HPDE6-E6E7 (cell line): ENCODE measurements around the gene IGSF5.
A peak's percentile ranks its signal among the peaks of the same experiment; 100 is the strongest.
"Not testable (repeated sequence)": the region's sequence is repeated elsewhere in the genome, so short reads cannot be mapped to it uniquely, and the experiment has no call there.

Experiments used
- DNase-seq: peaks from one replicate; pipeline ENCODE4 v3.0.0; 2011; ENCODE audit warnings: missing footprints; ENCODE audit errors: extremely low spot score

The IGSF5 gene

DNA sequence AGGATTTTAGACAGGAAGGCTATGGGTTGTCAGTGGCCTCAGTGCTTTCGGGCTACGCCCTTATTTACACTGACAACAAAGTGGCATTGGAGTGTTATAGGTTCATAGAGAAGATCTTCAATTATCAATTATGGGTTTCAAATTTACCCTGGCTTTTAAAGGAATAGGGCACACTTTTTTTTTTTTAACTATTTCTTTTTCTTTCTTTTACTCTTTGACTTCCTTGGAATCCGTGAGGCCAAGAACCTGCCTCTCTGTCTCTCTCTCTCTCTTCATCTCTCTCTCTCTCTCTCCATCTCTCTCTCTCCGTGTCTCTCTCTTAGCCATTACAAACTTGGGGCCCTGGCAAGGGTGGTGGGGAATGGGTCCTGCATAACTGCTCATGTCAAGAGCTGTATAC lies at the start of gene IGSF5:
TSS of gene IGSF5 (plus strand) at position 301 of the 400 bp plus-strand sequence. CDS start 327 bp downstream, outside the sequence.
- DNase-seq: not testable (repeated sequence)

DNA sequence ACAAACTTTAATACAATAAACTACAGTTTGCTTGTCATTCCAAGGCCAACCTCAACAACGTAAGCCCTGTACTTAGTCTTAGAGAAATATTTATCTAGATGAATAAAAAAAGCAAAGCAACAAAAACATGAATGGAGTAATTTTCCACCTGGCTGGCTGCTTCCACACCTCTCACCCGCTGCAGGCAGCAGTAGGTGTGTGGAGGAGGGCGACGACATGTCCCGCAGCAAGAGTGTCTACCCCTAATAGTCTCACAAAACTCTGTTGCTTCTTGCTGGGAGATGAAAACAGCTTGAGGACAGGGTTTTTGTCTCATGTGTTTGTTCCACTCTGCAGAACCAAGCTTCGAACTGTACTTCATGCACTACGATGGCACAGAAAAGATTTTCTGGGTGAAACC lies 48.8 kb upstream of the IGSF5 start:
- no peak for DNase-seq

DNA sequence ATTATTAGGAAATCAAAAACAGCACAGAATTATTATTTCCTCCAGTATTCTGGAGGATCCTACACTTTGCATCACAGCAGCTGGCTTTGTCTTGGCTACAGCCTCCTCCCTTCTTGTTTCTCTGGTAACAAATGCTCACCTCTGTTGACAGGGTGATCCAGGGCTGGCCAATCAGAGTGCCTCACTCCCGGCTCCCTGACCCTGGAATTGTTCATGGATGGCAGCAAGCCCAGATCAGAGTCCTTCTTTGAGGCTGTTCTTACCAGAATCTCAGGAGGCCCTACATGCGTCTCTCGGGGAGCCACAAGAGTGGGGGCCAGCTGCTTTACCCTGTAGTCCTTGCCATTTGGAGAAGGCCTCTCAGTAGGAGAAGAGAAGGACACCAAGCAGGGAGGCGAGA lies 48.4 kb upstream of the IGSF5 start:
- no peak for DNase-seq

DNA sequence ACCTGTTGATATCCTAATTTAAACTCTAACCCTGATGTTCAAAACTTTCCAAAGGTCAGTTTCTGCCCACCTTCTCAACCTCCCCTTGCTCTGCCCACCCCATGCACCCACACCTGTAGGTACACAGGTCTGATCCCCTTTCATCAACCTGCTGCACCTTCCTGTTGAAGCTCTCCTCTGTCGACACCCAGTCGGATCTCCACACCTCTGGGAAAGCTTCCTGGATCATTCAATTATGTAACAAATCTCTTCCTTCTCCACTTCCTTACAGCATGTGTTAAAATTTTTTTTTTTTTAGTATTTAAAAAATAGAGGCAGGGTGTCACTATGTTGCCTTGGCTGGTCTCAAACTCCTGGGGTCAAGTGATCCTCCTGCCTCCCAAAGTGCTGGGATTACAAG lies 44.7 kb upstream of the IGSF5 start:
- DNase-seq: no peak

DNA sequence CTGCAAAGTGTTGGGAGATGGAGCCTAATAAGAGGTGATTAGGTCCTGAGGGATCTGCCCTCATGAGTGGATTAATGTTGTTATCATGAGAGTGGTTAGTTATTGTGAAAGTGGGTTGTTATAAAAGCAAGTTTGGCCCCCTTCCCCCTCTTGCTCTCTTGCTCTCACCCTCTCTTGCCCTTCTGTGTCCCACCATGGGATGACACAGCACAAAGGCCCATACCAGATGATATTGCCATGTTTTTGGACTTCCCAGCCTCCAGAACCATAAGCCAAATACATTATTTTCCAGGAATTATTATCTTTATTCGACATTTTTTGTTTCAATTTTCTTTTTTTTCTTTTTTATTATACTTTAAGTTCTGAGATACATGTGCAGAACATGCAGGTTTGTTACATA lies 41.4 kb upstream of the IGSF5 start:
- DNase-seq: no peak

DNA sequence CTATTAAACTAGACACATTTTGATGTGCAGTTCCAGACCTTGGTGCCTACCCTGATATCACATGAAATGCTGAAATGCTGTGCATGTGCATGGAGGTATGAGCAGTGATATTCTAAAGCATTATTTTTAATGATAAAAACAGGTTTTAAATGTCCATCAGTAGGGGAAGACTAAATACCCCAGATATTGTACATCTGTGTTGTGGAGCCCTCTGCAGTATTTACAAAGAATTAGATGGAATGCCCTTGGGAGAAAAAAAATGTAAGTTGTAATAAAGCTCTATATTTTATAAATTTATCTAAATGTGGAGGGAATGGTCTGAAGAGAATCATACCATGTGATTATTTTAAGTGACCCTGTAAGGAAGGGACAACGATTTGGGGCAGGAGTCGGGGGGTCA lies 39.1 kb upstream of the IGSF5 start:
- no peak for DNase-seq

DNA sequence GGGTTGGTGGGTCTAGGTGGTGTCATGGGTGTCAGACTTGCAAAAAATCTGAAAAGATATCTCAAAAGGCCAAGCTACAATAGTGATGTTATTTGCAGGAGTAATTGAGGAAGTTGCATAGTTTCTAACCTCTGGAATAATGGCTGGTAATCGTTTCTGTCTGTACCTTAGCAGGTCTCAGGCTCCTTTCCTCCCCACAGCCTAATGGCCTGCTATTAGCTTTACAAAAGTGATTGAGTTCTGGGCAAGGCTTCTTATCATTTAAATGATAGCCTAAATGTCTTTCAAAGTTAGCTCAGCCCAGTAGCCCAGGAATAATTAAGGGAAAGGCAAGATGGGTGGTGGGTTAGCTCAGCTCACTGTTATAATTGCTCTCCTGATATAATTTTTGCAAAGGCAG lies 37.7 kb upstream of the IGSF5 start:
- no peak for DNase-seq

DNA sequence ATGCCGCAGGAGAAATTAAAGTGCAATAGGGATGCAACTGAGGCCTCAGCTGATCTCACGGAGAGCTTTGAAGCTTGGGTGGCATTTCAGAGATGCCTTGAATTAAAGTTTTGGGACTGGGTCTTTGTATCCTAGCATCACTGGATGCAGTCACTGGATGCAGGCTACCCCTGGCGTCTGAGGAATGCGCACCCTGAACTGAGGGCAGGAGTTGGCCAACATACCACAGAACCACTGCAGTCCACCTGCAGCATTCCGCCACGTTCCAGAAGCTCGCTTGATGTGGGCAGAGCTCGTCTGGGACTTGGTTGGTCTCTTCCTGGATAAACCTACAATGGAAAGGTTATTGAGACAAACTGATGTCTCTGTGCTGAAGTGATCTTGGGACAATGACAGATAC lies 34.1 kb upstream of the IGSF5 start:
- DNase-seq: no peak

DNA sequence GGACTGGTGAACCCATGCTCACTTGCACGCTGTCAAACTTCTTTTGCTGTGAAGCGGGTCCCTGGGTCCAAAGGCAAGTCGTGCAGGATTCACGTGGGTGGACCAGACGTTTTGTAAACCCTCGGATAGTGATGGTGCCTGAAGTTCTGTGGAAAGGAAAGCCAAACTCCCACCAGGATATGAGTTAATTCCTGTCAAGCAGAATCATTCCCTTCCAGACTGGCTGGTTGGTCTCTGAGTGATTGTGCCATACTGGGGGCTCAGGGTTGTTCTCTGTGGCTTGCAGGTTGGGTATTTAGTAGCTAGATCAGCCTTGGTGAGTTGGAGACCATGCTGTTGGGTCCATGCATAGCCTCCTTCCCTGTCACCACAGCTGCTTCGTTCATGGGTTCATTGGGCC lies 32.7 kb upstream of the IGSF5 start:
- no peak for DNase-seq

DNA sequence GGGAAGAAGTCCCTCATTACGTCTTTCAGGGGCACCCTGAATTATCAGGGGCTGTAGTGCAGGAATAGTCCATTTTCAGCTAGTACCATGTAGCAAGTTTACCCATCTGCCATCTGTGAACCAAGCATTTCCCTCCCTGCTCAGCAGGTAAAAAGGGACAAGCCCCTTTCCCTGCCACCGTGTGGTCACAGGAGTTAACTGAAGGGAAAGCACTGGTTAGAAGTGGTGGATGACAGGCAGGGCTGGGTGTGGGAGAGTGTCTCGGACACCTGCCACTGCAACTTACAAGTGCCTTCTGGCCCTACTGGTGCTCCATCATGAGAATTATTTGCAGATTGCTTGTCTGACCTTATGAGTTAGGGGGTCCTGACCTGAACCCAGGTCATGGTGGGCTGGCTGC lies 32.0 kb upstream of the IGSF5 start:
- DNase-seq: no peak

DNA sequence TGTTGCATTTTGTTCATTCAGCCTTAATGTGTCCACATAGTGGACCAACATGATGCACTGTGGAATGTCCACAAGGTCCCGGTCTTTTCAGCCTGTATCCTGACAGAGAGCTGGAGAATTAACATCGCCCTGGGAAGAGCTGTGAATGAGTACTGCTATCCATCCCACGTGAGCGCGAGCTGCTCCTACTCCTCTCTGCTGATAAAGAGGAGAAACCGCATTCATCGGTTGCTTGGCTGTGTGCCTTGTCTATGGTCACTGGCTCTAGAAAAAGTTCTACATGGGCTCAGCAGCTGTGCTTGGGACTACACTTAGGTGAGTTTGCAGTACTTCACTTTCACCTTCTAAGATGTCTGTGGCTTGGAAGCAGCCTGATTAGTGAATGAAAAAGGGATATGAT lies 31.1 kb upstream of the IGSF5 start:
- DNase-seq: no peak

DNA sequence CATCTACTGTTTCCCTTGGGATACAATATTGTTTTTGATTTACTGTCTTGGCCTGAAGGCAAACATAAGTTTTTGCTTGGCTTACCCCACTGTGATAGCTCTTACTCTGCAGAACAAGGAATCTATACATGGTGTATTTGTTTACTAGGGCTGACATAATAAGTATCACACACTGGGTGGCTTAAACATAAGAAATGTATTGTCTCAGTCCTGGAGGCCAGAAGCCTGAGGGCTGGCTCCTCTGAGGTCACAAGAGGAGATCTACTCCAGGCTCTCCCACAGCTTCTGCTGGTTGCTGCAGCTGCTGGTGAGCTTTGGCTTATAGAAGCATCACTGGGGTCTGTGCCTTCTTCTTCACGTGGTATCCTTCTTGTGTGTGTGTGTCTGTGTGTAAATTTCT lies 30.7 kb upstream of the IGSF5 start:
- no peak for DNase-seq

DNA sequence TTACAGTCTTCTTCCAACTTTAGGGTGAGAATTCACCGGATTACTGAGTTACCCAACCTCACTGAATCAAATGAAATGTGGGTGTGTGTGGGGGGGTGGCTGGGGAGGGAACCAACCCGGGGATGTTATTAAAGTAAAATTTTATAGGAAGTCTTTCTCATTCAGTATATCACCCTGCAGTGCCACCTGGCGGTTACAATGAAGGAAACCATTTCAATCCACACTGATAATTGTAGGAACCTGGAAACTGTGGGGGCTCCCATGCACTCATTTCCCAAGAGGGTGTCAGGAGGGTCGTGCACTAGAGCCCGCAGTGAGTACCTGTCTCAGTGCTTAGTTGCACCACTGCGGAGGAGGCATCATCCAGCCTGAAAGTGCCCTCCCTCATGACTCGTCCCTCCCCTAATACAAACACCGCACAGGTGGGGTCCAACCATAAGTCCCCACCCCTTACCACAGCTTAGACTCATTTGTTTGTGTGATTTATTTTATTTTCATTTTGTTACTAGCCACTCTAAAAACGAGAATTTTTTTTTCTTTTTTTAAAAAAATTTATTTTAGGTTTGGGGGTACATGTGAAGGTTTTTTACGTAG lies 29.1 kb upstream of the IGSF5 start:
- peak; percentile 4 for DNase-seq

DNA sequence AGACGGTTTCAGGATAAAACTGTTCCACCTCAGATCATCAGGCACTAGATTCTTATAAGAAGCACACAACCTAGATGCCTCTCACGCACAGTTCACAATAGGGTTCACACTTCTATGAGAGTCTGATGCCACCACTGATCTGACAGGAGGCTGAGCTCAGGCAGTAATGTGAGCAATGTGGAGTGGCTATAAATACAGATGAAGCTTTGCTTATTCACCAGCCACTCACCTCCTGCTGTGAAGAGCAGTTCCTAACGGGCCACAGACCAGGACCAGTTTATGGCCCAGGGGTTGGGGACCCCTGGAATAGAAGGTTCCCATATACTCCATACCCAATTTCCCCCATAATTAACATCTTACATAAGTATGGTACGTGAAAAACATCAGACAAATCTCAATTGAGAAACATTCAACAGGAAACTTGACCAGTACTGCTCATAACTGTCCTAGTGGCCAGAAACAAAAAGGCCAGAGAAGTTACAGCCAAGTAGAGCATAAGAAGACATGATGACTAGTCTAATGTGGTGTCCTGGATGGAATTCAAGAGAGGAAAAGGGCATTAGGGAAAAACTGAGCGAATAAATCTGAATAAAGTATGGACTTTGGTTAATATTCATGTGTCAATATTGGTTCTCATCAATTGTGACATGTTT lies 24.7 kb upstream of the IGSF5 start:
- no peak for DNase-seq

DNA sequence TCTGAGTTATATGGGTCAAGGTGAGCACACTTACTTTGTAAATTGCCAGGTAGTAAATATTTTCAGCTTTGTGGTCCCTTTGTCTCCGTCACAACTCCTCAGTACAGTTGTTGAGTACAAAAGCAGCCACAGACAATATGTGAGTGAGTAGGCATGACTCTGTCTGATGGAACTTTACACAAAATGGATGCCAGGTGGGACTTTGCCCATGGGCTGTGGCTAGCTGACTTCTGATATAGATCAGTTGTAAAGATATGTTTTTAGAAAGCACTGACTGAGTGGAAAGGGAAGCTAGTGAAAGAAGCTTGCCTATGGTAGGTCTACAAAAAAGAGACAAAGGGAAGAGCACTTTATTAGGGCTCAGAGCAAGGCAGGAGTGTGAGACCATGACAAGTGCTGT lies 23.1 kb upstream of the IGSF5 start:
- no peak for DNase-seq

DNA sequence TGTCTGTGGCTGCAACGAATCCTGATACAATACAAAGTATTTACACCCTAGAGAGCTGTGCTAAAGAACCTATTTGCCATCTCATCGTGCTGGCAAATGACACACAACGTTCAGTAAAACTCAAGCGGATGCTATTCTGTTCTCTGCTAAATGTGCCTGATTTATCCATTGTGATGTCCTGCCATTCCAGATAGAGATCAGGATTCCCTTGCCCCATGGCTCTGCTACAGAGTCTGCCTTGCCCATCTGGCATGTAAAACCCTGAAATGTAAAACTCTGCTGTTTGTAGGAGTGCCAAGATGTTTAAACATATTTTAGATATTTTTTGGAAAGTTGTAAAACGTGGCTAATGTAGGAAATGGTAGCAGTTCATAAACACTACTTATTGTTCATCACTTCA lies 20.0 kb upstream of the IGSF5 start:
- no peak for DNase-seq

DNA sequence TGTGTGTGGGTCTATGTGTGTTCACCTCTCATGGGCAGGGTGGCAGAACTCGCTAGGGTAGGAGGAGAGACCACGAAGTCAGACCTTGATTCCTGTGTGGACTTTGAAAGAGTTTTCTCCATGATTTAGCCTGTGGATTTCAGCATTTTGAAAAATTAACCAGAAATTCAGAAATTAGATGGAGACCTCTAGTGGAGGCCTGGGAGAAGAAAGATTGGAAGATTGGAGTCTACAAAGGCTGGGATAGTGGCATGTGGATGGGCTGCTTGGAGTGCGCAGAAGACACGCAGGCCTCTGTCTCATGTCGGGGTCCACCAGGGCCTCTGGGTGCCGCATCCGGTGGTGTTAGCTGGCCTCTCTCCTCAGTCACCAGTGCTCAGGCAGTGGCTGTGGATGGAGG lies 18.9 kb upstream of the IGSF5 start:
- no peak for DNase-seq

DNA sequence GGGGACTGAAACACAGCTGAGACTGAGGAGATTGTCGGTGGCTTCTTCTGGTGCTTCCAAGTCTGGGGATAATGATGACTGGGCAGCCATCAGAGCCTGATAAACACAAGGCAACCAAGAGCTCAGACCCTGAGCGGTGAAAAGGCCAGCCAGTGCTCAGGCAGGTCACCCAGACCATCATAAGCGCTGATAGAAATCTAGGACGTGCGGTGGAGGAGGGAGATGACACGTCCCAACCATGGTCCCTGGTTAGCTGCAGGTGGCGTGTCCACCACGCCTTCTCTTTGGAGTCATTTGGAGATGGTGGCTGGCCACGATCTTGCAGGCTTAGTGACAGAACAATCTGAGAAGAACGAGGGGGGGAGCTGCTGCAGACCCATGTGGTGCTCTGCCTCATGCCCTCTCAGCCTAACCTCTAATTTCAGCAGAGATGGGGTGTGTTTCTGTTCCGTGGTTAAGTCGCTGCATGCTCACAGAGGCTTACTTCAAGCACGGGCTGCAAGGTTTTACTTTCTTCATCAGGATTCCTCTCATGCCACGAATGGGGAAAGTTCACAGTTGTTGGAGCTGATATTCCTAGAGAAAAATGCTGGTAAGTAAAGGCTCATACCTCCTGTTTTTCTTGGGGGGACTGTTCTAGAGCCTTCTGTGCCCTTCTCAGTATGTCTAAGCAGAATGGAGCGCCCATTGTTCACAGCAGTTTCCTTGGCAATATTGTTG lies 17.4 kb upstream of the IGSF5 start:
- no peak for DNase-seq

DNA sequence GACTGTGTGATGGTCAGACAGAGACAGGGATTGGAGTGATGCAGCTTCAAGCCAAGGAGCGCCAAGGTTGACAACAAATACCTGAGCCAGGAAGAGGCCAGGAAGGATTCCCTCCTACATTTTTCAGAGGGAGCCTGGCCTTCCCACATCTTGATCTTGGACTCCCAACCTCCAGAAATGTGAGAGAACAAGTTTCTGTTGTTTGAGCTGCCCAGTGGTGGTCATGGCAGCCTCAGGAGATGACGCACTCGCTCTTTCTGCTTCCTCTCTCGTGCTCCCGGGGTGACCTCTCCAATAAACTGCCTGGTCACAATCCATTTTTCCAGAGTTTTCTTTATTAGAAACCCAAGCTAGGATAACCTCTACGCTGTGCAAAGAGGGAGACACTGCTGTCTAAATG lies 16.6 kb upstream of the IGSF5 start:
- no peak for DNase-seq

DNA sequence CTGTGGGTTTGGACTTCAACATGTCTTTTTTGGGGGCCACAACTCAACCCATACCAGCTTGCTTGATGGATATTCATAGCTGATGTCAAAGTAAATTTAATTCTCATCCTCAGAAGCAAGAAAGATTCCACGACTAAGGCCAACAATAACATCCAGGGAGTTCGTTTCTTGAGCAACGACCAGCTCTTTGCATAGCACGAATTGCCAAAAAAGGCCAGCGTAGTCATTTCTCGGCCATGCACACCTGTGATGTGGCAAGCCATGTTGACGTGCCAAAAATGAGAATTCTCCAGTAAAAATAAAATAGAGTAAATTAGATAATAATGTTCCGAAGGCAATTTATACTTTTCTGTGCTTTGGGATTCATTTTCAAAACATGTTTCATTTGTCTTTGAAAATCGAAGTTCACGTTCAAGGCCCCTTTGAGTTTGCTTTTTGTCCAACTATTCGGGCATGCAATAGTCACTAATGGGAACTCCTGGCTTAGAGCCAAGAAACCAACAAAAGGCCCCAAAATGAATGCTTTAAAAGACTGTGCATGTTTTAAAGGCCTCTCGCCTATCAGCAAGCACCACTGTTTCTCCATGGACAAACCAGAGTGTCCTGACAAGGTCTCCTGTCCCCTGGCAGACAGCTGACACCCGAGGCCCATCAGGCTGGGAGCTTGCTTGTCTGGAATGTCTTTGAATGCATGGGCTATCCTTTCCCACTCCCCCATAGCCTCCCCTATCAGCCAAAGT lies 14.4 kb upstream of the IGSF5 start:
- DNase-seq: no peak

DNA sequence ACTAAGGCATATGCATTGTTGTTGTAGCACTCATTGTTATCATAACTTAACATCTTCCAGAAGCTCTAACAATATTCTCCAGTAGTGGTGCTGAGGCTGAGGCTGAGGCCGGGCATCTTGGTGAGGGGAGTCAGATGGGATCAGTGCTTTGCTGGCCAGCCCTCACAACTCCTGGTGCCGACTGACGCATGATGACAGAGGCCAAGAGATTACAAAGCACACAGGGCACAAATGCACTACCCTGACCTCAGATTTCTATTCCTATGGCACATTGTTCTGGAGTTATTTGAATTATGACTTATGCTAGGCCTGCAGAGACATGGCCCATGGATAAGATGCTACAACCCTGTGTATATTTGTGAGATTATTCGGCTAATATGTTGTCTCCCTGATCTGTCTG lies 8.3 kb upstream of the IGSF5 start:
- no peak for DNase-seq

DNA sequence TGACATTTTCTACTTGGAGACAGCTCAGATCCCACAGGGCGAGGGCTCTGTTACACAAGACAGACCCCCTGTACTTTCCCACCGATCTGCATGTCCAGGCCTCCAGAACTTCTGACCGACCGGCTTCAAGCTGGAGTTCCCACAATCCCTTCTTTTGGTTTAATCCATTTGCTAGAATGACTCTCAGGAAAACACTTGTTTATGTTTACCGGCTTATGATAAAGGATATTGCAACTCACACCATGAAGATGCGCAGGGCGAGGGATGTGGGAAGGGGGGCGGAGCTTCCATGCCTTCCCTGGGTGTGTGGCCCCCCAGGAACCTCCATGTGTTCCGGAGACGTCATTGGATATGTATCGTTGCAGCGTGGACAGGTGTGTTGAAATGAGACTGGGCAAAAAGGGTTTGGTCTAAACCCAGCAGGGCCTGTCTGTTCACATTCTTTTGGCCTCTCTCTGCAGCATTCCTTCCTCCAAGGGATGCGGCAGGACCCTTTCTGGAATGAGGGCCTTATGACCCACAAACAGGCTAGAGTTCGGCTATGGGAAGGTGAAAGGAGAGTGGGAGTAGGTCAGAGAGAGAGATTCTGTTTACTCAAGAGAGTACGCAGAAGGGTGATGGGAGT lies 7.5 kb upstream of the IGSF5 start:
- DNase-seq: no peak
